ENCODE measurements around the gene ARL17A.
"Not testable (repeated sequence)": the region's sequence is repeated elsewhere in the genome, so short reads cannot be mapped to it uniquely, and the experiment has no call there.

DNA sequence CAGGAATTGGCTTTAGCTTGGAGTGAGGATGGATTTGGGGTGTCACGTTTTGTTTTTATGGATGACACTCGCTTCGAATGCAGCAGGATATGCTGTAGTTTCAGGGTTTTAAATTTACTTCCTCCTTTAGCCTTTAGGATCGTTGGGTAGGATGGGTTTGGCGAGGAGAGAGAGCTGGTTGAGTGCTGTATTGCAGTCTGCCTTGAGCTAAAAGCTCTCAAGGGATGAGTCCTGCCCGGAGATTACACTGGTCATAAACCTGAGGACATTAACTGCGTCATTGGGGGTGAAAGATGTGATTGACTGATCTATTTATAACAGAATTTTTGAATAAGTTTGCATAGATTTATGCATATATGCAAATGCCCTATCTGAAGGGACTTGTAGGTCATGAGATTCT lies 11.8 kb upstream of the ARL17A start:
- not testable (repeated sequence) for TF ChIP-seq POLR2A, EP300, POLR2AphosphoS5 (IDR thresholded peaks at IDR 0.05)
- TF ChIP-seq, protein P1, sequence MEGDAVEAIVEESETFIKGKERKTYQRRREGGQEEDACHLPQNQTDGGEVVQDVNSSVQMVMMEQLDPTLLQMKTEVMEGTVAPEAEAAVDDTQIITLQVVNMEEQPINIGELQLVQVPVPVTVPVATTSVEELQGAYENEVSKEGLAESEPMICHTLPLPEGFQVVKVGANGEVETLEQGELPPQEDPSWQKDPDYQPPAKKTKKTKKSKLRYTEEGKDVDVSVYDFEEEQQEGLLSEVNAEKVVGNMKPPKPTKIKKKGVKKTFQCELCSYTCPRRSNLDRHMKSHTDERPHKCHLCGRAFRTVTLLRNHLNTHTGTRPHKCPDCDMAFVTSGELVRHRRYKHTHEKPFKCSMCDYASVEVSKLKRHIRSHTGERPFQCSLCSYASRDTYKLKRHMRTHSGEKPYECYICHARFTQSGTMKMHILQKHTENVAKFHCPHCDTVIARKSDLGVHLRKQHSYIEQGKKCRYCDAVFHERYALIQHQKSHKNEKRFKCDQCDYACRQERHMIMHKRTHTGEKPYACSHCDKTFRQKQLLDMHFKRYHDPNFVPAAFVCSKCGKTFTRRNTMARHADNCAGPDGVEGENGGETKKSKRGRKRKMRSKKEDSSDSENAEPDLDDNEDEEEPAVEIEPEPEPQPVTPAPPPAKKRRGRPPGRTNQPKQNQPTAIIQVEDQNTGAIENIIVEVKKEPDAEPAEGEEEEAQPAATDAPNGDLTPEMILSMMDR (IDR thresholded peaks at IDR 0.05) = not testable (repeated sequence)

Data from suprapubic skin (tissue), 4 donors.